Trophoblast cell (in vitro differentiated cells and primary cell): Measurements from ENCODE around the gene FASTK.
A peak's percentile ranks its signal among the peaks of the same experiment; 100 is the strongest.

Experiments used
- DNase-seq, 2 donors: peaks; one replicate each; pipeline ENCODE4 v3.0.0-alpha.2; 2016
- H2AFZ ChIP-seq: 2 replicates; pipeline ENCODE4 v1.6.1; 2013; ENCODE audit warnings: low read length, moderate library complexity, mild to moderate bottlenecking; ENCODE audit not compliant: insufficient read depth, poor library complexity
- H2AK5ac ChIP-seq: 2 replicates; pipeline ENCODE4 v1.6.1; 2013; ENCODE audit warnings: mild to moderate bottlenecking, low read length
- H2BK120ac ChIP-seq: 2 replicates; pipeline ENCODE4 v1.6.1; 2013; ENCODE audit warnings: low read length, mild to moderate bottlenecking, moderate library complexity; ENCODE audit not compliant: insufficient read depth, poor library complexity
- H2BK12ac ChIP-seq: 2 replicates; pipeline ENCODE4 v1.6.1; 2013; ENCODE audit warnings: mild to moderate bottlenecking, low read length, moderate library complexity
- H2BK5ac ChIP-seq: 2 replicates; pipeline ENCODE4 v1.6.1; 2013; ENCODE audit warnings: low read length, low read depth, moderate library complexity, mild to moderate bottlenecking; ENCODE audit not compliant: poor library complexity
- H3K14ac ChIP-seq: 2 replicates; pipeline ENCODE4 v1.6.1; 2013; ENCODE audit warnings: mild to moderate bottlenecking, low read length
- H3K18ac ChIP-seq: 2 replicates; pipeline ENCODE4 v1.6.1; 2013; ENCODE audit warnings: mild to moderate bottlenecking, low read length
- H3K23ac ChIP-seq: 2 replicates; pipeline ENCODE4 v1.6.1; 2013; ENCODE audit warnings: low read length
- H3K27ac ChIP-seq: 2 replicates; pipeline ENCODE4 v1.5.1; 2013; ENCODE audit warnings: low read depth, mild to moderate bottlenecking, inconsistent platforms, low read length, moderate library complexity
- H3K27me3 ChIP-seq: 2 replicates; pipeline ENCODE4 v1.6.1; 2013; ENCODE audit warnings: inconsistent platforms, mild to moderate bottlenecking, low read length, moderate library complexity; ENCODE audit not compliant: insufficient read depth
- H3K36me3 ChIP-seq, 2 experiments: 1 replicate in 1 of 2; 2 replicates in 1 of 2; pipeline ENCODE4 v1.6.1; 2013; ENCODE audit warnings: low read length in 2 of 2, mild to moderate bottlenecking in 2 of 2, moderate library complexity in 1 of 2; ENCODE audit not compliant: insufficient read depth in 2 of 2, control insufficient read depth in 1 of 2
- H3K4ac ChIP-seq: 2 replicates; pipeline ENCODE4 v1.6.1; 2013; ENCODE audit warnings: low read depth, mild to moderate bottlenecking, low read length, moderate library complexity
- H3K4me1 ChIP-seq, 2 experiments: 1 replicate in 1 of 2; 2 replicates in 1 of 2; pipeline ENCODE4 v1.6.1; 2013; ENCODE audit warnings: low read length in 2 of 2, mild to moderate bottlenecking in 2 of 2, moderate library complexity in 1 of 2; ENCODE audit not compliant: insufficient read depth in 2 of 2, control insufficient read depth in 1 of 2
- H3K4me2 ChIP-seq: 2 replicates; pipeline ENCODE4 v1.6.1; 2013; ENCODE audit warnings: inconsistent platforms, mild to moderate bottlenecking, low read length, moderate library complexity
- H3K4me3 ChIP-seq: 2 replicates; pipeline ENCODE4 v1.5.1; 2013; ENCODE audit warnings: mild to moderate bottlenecking, low read depth, low read length, inconsistent platforms
- H3K79me1 ChIP-seq: one replicate; pipeline ENCODE4 v1.6.1; 2013; ENCODE audit warnings: low read length
- H3K79me2 ChIP-seq: 2 replicates; pipeline ENCODE4 v1.6.1; 2013; ENCODE audit warnings: low read length, mild to moderate bottlenecking; ENCODE audit not compliant: control insufficient read depth, insufficient read depth, poor library complexity
- H3K9ac ChIP-seq: 2 replicates; pipeline ENCODE4 v1.6.1; 2013; ENCODE audit warnings: mild to moderate bottlenecking, low read length
- H3K9me3 ChIP-seq: 2 replicates; pipeline ENCODE4 v1.6.1; 2013; ENCODE audit warnings: low read depth, mild to moderate bottlenecking, control low read depth, inconsistent platforms, low read length; ENCODE audit not compliant: insufficient read depth
- H4K12ac ChIP-seq: 2 replicates; pipeline ENCODE4 v1.6.1; 2013; ENCODE audit warnings: low read depth, mild to moderate bottlenecking, low read length, moderate library complexity
- H4K8ac ChIP-seq: 2 replicates; pipeline ENCODE4 v1.6.1; 2013; ENCODE audit warnings: low read depth, mild to moderate bottlenecking, low read length, moderate library complexity
- H4K91ac ChIP-seq: one replicate; pipeline ENCODE4 v1.6.1; 2013; ENCODE audit warnings: low read depth, mild to moderate bottlenecking, low read length, moderate library complexity
- WGBS: extraction: QIAGEN DNeasy Blood & Tissue Kit; methylation state at CpG from one replicate; pipeline ENCODE4 v1.1.7; 2013; ENCODE audit warnings: missing lambda C conversion rate; ENCODE audit not compliant: insufficient read length, insufficient coverage; ENCODE audit errors: extremely low coverage; 5-methylcytosine and 5-hydroxymethylcytosine counted together

The FASTK gene

DNA sequence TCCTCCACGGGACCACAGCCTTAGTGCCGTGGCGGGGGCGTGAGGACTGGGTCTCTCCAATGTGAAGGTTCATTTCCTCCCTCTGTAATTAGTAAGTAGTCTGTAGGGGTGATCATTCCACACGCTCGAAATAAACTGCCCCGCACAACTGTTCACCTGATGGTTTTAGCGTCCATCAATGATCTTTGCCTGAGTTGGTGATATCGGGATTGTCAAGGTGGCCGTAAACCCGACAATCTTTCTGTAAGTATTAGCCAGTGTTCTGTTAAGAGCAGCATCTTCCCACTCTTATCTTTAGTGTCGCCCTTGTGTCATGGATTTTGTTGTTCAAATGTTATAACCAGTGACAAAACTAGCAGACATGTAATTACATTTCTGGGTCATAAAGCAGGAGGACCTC lies 23.4 kb upstream of the FASTK start:
- H3K27me3 ChIP-seq, result no peaks in the 10 kb centered on the region
- H3K4me1 ChIP-seq, result no peaks in the 10 kb centered on the region
- no peak overlapping the region for H2AFZ ChIP-seq
- DNase-seq, result no peak
- no peak overlapping the region for H4K91ac ChIP-seq
- no peak overlapping the region for H3K27ac ChIP-seq
- H3K14ac ChIP-seq, result no peak overlapping the region
- no peak overlapping the region for H3K23ac ChIP-seq
- H4K8ac ChIP-seq, result no peak overlapping the region
- no peaks in the 10 kb centered on the region for H3K79me1 ChIP-seq
- no peaks in the 10 kb centered on the region for H3K9me3 ChIP-seq
- no peak overlapping the region for H3K4ac ChIP-seq
- H3K4me2 ChIP-seq, result no peak overlapping the region
- no peak overlapping the region for H2BK120ac ChIP-seq
- peaks cover 5% of the 10 kb centered on the region for H3K79me2 ChIP-seq
- WGBS, result no CpG with 5 or more reads among the region's 12 CpGs
- H3K18ac ChIP-seq, result no peak overlapping the region
- no peak overlapping the region for H2AK5ac ChIP-seq
- H3K36me3 ChIP-seq, result peaks cover 9 to 12% of the 10 kb centered on the region in 2 experiments
- no peak overlapping the region for H2BK12ac ChIP-seq
- H3K4me3 ChIP-seq, result no peak overlapping the region
- no peak overlapping the region for H3K9ac ChIP-seq
- H2BK5ac ChIP-seq, result no peak overlapping the region
- no peak overlapping the region for H4K12ac ChIP-seq

DNA sequence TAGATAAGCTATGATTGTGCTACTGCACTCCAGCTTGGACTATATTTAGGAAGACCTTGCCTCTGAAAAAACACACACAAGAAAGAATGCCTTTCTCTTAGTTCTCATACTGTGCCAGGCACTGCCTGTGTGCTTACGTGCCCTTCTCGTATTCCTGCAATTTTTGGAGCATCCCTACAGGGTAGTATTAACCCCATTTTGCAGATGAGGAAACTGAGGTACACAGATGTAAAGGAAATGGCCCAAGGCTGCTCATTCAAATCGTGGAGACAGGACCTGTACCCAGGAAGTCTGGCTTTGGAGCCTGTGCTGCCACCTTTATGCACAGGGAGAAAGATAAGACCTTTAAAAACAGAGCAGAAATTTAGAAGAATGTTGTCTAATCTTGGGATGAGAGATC lies 22.4 kb upstream of the FASTK start:
- no peak overlapping the region for H3K9ac ChIP-seq

DNA sequence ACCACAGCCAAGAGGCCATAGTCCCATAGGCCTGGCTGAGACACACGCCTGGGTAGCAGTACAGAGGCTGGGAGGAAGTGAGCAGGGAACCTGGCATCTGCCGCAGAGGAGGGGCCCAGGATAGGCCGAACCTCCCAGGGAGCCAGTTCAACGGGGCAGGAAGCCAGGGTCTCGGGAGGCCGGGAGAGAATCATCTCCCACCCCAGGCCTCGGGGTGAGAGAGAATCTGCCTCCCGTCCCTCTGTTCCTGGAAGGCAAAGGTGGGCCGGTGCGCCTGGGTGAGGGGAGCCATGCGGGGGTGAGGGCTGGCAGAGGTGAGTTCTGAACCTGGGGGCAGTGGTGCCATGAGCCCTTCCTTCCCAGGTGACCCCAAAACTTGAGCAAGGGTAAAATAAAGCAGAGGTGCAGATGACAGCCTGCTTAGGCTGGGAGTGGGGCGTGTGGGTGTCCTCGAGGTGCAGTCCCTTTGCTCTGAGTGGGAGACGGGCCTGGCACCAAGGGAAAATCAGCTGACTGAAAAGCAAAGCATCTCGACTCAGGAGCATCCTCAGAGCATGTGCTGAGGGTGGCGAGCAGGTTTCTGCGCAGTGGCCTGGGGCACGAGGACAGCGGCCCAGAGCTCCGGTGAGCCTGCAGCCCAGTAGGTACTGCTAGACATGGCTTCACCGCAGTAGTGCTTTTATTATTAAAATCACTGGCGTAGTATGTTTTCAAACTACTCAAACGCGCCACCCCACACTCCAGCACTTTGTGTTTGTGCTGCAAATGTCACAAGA lies 21.2 kb upstream of the FASTK start:
- H3K36me3 ChIP-seq, result peaks cover 11 to 12% of the 10 kb centered on the region in 2 experiments

More for the DNA sequence above, 22.4 kb upstream of the FASTK start:
- no peak overlapping the region for H2AK5ac ChIP-seq
- no peak overlapping the region for H3K18ac ChIP-seq
- H4K91ac ChIP-seq, result no peak overlapping the region
- no peak overlapping the region for H2BK120ac ChIP-seq
- no peak overlapping the region for H2BK5ac ChIP-seq
- no peaks in the 10 kb centered on the region for H3K27me3 ChIP-seq
- H3K23ac ChIP-seq, result no peak overlapping the region
- no peak overlapping the region for H3K27ac ChIP-seq
- WGBS, result no CpG with 5 or more reads among the region's 3 CpGs
- H3K36me3 ChIP-seq, result peaks cover 9 to 12% of the 10 kb centered on the region in 2 experiments
- H3K4ac ChIP-seq, result no peak overlapping the region
- no peak overlapping the region for H4K8ac ChIP-seq
- peaks cover 5% of the 10 kb centered on the region for H3K79me2 ChIP-seq
- H3K4me3 ChIP-seq, result no peak overlapping the region
- no peak overlapping the region for H3K14ac ChIP-seq
- no peaks in the 10 kb centered on the region for H3K4me1 ChIP-seq
- H2AFZ ChIP-seq, result no peak overlapping the region
- H4K12ac ChIP-seq, result no peak overlapping the region
- no peak for DNase-seq
- no peak overlapping the region for H2BK12ac ChIP-seq
- H3K9me3 ChIP-seq, result no peaks in the 10 kb centered on the region
- no peaks in the 10 kb centered on the region for H3K79me1 ChIP-seq
- H3K4me2 ChIP-seq, result no peak overlapping the region

DNA sequence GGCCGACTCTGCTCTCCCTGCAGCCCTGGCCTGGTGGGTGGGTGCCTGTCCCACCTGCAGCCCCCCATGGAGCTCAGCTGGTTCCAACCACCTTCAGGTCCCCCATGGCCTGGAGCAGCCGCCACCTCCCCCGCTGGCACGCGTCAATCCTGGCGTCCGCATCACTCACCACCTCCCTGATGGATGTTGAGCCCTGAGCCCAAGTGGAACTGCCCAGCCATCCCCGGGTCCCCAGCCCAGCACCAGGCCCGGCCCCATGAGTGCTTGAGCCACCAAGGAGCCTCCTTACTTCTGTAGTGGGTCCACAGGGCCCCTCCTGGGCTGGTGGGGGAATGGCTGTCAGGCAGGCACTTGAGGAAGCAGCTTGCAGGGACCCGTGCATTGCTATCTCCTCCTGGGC lies 20.3 kb upstream of the FASTK start:
- Histone ChIP-seq H3K4me3 (no peak overlapping the region), H2BK12ac (no peak overlapping the region), H3K14ac (no peak overlapping the region), H3K23ac (no peak overlapping the region), H3K4me2 (no peak overlapping the region), H3K4me1 (no peaks in the 10 kb centered on the region), H3K18ac (no peak overlapping the region), H3K27me3 (no peaks in the 10 kb centered on the region), H3K9me3 (no peaks in the 10 kb centered on the region), H2BK5ac (no peak overlapping the region), H4K12ac (no peak overlapping the region), H3K9ac (no peak overlapping the region), H3K36me3 (peaks cover 9 to 10% of the 10 kb centered on the region in 2 experiments), H3K27ac (no peak overlapping the region), H2AFZ (no peak overlapping the region), H3K79me1 (no peaks in the 10 kb centered on the region), H2AK5ac (no peak overlapping the region), H3K4ac (peak overlapping the region; percentile 15), H2BK120ac (no peak overlapping the region), H3K79me2 (peaks cover 7% of the 10 kb centered on the region), H4K8ac (no peak overlapping the region), H4K91ac (no peak overlapping the region)
- DNase-seq, result no peak
- no CpG with 5 or more reads among the region's 10 CpGs for WGBS

More for the DNA sequence above, 21.2 kb upstream of the FASTK start:
- H3K18ac ChIP-seq, result no peak overlapping the region
- H2AK5ac ChIP-seq, result no peak overlapping the region
- no peaks in the 10 kb centered on the region for H3K79me1 ChIP-seq
- H3K9ac ChIP-seq, result no peak overlapping the region
- H3K4me3 ChIP-seq, result no peak overlapping the region
- H4K8ac ChIP-seq, result no peak overlapping the region
- no peak overlapping the region for H3K27ac ChIP-seq
- H3K79me2 ChIP-seq, result peaks cover 5% of the 10 kb centered on the region
- no peaks in the 10 kb centered on the region for H3K4me1 ChIP-seq
- H2BK12ac ChIP-seq, result no peak overlapping the region
- H2AFZ ChIP-seq, result no peak overlapping the region
- H3K27me3 ChIP-seq, result no peaks in the 10 kb centered on the region
- H3K4me2 ChIP-seq, result no peak overlapping the region
- no peak overlapping the region for H2BK5ac ChIP-seq
- no peak overlapping the region for H2BK120ac ChIP-seq
- H3K9me3 ChIP-seq, result no peaks in the 10 kb centered on the region
- no peak overlapping the region for H3K4ac ChIP-seq
- WGBS, result no CpG with 5 or more reads among the region's 24 CpGs
- no peak overlapping the region for H4K12ac ChIP-seq
- H3K14ac ChIP-seq, result no peak overlapping the region
- no peak overlapping the region for H4K91ac ChIP-seq
- H3K23ac ChIP-seq, result no peak overlapping the region
- DNase-seq, result no peak
